K562 (cell line): ENCODE results near the gene GRAMD2A. TPM values are rescaled to one million over a fixed set of nuclear protein-coding genes. Genes with fewer than 3 reads are reported as not detected.

Experiments
- ATAC-seq: fragments of 200-7000 bp; cut with Tn5 transposase; 3 replicates; pipeline ENCODE4 v1.9.1; 2020; ENCODE audit warnings: moderate library complexity
- BruUV-seq: library from RNA; stranded (reverse); fragments of 400-500 nt; replicated peaks from 2 replicates; lab custom pipeline; 2021; lab: Mats Ljungman, UMichigan
- CTCF ChIA-PET: fragments of 300-600 bp; formaldehyde crosslinking; extraction: SDS; loops from one replicate; lab custom pipeline; 2021; ENCODE audit warnings: low intra/inter-chr PET ratio; lab: Yijun Ruan, JAX
- POLR2A ChIA-PET: fragments of 300-600, 350-650 bp; sonication (Branson Sonifier 250); formaldehyde crosslinking; extraction: SDS; loops from one replicate; lab custom pipeline; 2021; ENCODE audit warnings: antibody characterized with exemption, inconsistent platforms; lab: Yijun Ruan, JAX
- DNase-seq, 4 experiments: peaks; one replicate each; pipeline versions ENCODE4 v3.0.0 to v3.0.0-alpha.2; 2011 to 2018; ENCODE audit warnings: low spot score in 3 of 4, mixed read lengths in 3 of 4; ENCODE audit errors: extremely low read depth in 1 of 4
- FAIRE-seq: peaks from 2 replicates; lab custom pipeline; 2011; peaks lifted over from hg19 to GRCh38; lab: Jason Lieb, UNC
- H2AFZ ChIP-seq: 2 replicates; pipeline ENCODE4 v1.6.0; 2011; ENCODE audit warnings: low read depth, low read length, control low read depth, inconsistent platforms
- H3K27ac ChIP-seq: fragments of 200-600 bp; 3 replicates; pipeline ENCODE4 v1.8.0; 2011; ENCODE audit warnings: low read depth, mild to moderate bottlenecking, control low read depth, inconsistent platforms, low read length, moderate library complexity, mixed read lengths; ENCODE audit errors: extremely low read depth
- H3K27me3 ChIP-seq, 2 experiments: fragments of 300-600 bp in 1 of 2; 2 replicates in 1 of 2; 3 replicates in 1 of 2; pipeline versions ENCODE4 v1.6.0 to v1.8.0; 2011; ENCODE audit warnings: inconsistent platforms in 2 of 2, low read length in 2 of 2, mild to moderate bottlenecking in 1 of 2, mixed read lengths in 1 of 2, moderate library complexity in 1 of 2; ENCODE audit not compliant: control insufficient read depth in 2 of 2, insufficient read depth in 2 of 2
- H3K36me3 ChIP-seq: fragments of 300-600 bp; 3 replicates; pipeline ENCODE4 v1.8.0; 2011; ENCODE audit warnings: mild to moderate bottlenecking, low read length, inconsistent platforms; ENCODE audit not compliant: control insufficient read depth, insufficient read depth
- H3K4me1 ChIP-seq, 2 experiments: fragments of 200-600 bp in 1 of 2; replicated peaks in 1 of 2; 2 replicates in 1 of 2; 3 replicates in 1 of 2; pipeline versions ENCODE4 v1.5.1 to v1.8.0; 2011; ENCODE audit warnings: inconsistent platforms in 2 of 2, low read length in 2 of 2, mild to moderate bottlenecking in 1 of 2, mixed read lengths in 1 of 2, moderate library complexity in 1 of 2; ENCODE audit not compliant: control insufficient read depth in 2 of 2, insufficient read depth in 2 of 2
- H3K4me2 ChIP-seq: 2 replicates; pipeline ENCODE4 v1.6.1; 2011; ENCODE audit warnings: low read length, control low read depth, inconsistent platforms, mixed read lengths; ENCODE audit not compliant: insufficient read depth
- H3K4me3 ChIP-seq: fragments of 200-600 bp; sonication (generic), shearing (Covaris generic); 2 replicates; pipeline ENCODE4 v1.5.1; 2016; ENCODE audit warnings: control low read depth, inconsistent platforms
- H3K79me2 ChIP-seq: fragments of 200-600 bp; 3 replicates; pipeline ENCODE4 v1.8.0; 2011; ENCODE audit warnings: low read length, inconsistent platforms; ENCODE audit not compliant: control insufficient read depth, insufficient read depth
- H3K9ac ChIP-seq, 2 experiments: 2 replicates each; pipeline versions ENCODE4 v1.6.0 to v1.6.1; 2011; ENCODE audit warnings: low read depth in 2 of 2, low read length in 2 of 2, control low read depth in 1 of 2, inconsistent platforms in 1 of 2, mild to moderate bottlenecking in 1 of 2, mixed read lengths in 1 of 2; ENCODE audit not compliant: insufficient read depth in 1 of 2
- H3K9me1 ChIP-seq: one replicate; pipeline ENCODE4 v1.6.0; 2011; ENCODE audit warnings: inconsistent platforms, mild to moderate bottlenecking, low read length, moderate library complexity; ENCODE audit not compliant: control insufficient read depth, insufficient read depth
- H3K9me3 ChIP-seq: replicated peaks from 2 replicates; pipeline ENCODE4 v1.5.1; 2011; ENCODE audit warnings: low read depth, low read length, inconsistent platforms; ENCODE audit not compliant: control insufficient read depth, insufficient read depth
- H4K20me1 ChIP-seq: replicated peaks from 2 replicates; pipeline ENCODE4 v1.6.1; 2011; ENCODE audit warnings: low read length, inconsistent platforms, mixed read lengths; ENCODE audit not compliant: control insufficient read depth, insufficient read depth
- ASH1L ChIP-seq: fragments of 450-650 bp; IDR thresholded peaks from 2 replicates; pipeline ENCODE4 v1.6.1; 2018; ENCODE audit warnings: borderline replicate concordance, mild to moderate bottlenecking, low read depth; ENCODE audit not compliant: partially characterized antibody
- ETS2 ChIP-seq: IDR thresholded peaks from 2 replicates; pipeline ENCODE4 v1.6.1; 2016; ENCODE audit warnings: borderline replicate concordance, missing genetic modification characterization, mild to moderate bottlenecking, moderate library complexity, missing compliant biosample characterization; ENCODE audit not compliant: poor library complexity, severe bottlenecking
- JUND ChIP-seq, 2 experiments: IDR thresholded peaks; 2 replicates in 1 of 2; 3 replicates in 1 of 2; pipeline ENCODE4 v1.6.1; 2011; ENCODE audit warnings: borderline replicate concordance in 2 of 2, low read depth in 2 of 2, low read length in 2 of 2, improper control_type of control experiment in 1 of 2, missing biosample characterization in 1 of 2, missing genetic modification characterization in 1 of 2, missing genetic modification reagents in 1 of 2
- NFXL1 ChIP-seq: fragments of 450-650 bp; formaldehyde crosslinking; IDR thresholded peaks from 2 replicates; pipeline ENCODE4 v1.4.0; 2021; ENCODE audit warnings: mild to moderate bottlenecking
- NUFIP1 ChIP-seq: fragments of 450-650 bp; IDR thresholded peaks from 2 replicates; pipeline ENCODE4 v1.6.1; 2018; ENCODE audit not compliant: partially characterized antibody
- RBM15 ChIP-seq: fragments of 200-400 bp; formaldehyde crosslinking; IDR thresholded peaks from 2 replicates; pipeline ENCODE4 v1.6.1; 2018; ENCODE audit warnings: mild to moderate bottlenecking, low read length, moderate library complexity; ENCODE audit not compliant: insufficient read depth
- SMAD4 ChIP-seq: fragments of 250-450 bp; sonication (Bioruptor Pico); conservative IDR thresholded peaks from 2 replicates; pipeline ENCODE4 v1.8.0; 2021; ENCODE audit warnings: inconsistent platforms, mild to moderate bottlenecking, moderate library complexity
- ZC3H4 ChIP-seq: sonication (generic); formaldehyde crosslinking; IDR thresholded peaks from 2 replicates; pipeline ENCODE4 v1.9.0; 2021; ENCODE audit warnings: missing genetic modification reagents, borderline replicate concordance
- ZEB2 ChIP-seq: fragments of 450-650 bp; IDR thresholded peaks from 2 replicates; pipeline ENCODE4 v1.6.1; 2016
- ZKSCAN1 ChIP-seq: fragments of 150-350 bp; IDR thresholded peaks from 2 replicates; pipeline ENCODE4 v1.6.1; 2016; ENCODE audit warnings: low read depth, low read length
- ZNF354B ChIP-seq: fragments of 250-450 bp; sonication (Bioruptor Pico); IDR thresholded peaks from 2 replicates; pipeline ENCODE4 v1.4.0; 2020
- WGBS: fragments of 100-300 bp; shearing (Covaris generic); methylation state at CpG from one replicate; pipeline ENCODE4 v1.1.6; 2016; ENCODE audit warnings: low coverage, mixed read lengths; ENCODE audit not compliant: insufficient coverage; ENCODE audit errors: missing lambda C conversion rate; 5-methylcytosine and 5-hydroxymethylcytosine counted together
- in situ Hi-C: fragments of 300-500 bp; cut with MboI; formaldehyde crosslinking; loops from 4 replicates; pipeline ENCODE4 v1.15.0; 2018; ENCODE audit warnings: inconsistent platforms, mixed read lengths
- intact Hi-C: fragments of 100-400 bp; cut with micrococcal nuclease; formaldehyde crosslinking; loops from 2 replicates; pipeline ENCODE4 v1.14.2; 2022
- polyA plus RNA-seq, 8 experiments: library from polyadenylated mRNA; depleted of rRNA in 4 of 8; stranded (reverse) in 5 of 8; unstranded in 3 of 8; fragments of >200 nt; fragmentation: Nextera tagmentation in 2 of 8; fragmentation: Illumina TruSeq in 1 of 8; extraction: Ambion mirVana in 2 of 8; extraction: Trizol in 1 of 8; gene quantifications; 2 replicates each; pipeline versions ENCODE4 v1.2.1 to v1.2.3, GENCODE V29; 2011 to 2014; ENCODE audit warnings: inconsistent platforms in 1 of 8, missing spikeins in 1 of 8
- total RNA-seq, 7 experiments: library from RNA; depleted of rRNA in 6 of 7; stranded (reverse); fragments of >200 nt in 6 of 7; fragmentation: Illumina TruSeq in 2 of 7; extraction: Trizol in 2 of 7; gene quantifications; 2 replicates each; pipeline versions ENCODE4 v1.2.1 to v1.2.3, GENCODE V29; 2011 to 2021; ENCODE audit warnings: low replicate concordance in 1 of 7
- TF ChIP-seq, protein P1 (sequence below): fragments of 200-800 bp; sonication (Bioruptor generic); IDR thresholded peaks from 2 replicates; pipeline ENCODE4 v1.6.1; 2016; ENCODE audit warnings: missing genetic modification characterization, missing compliant biosample characterization

GRAMD2A gene
- total and polyA plus RNA-seq, 9 of the 15 experiments (the other 6 are each of a cell fraction or from before 2014, with no cell fraction given) = 0.08 to 0.22 TPM; not detected in 7

DNA sequence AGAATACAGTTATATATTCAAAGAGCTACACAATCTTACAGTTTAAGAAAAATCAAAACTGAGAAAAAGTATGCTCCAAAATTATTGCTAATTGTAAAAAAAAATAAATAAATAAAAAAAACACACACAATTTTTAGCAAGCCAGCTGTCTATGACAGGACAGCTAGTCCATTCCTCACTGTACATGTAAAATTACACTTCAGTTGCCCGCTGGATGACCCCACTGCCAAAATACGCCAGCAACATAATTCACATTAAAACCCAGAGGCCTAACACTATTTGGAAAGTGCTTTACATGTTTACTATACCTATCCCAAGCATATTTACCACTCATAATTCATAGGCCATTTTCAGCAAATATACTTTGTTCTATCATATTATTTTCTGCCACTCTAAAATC, 85.5 kb downstream of the GRAMD2A start:
- 64% methylated on average over 2 of the region's 2 CpGs for WGBS
- TF ChIP-seq ETS2 (no peak), NFXL1 (no peak), JUND (IDR thresholded peaks at IDR 0.05; ENCODE audit: borderline replicate concordance, low read depth, low read length) (no peak), JUND (tag; IDR thresholded peaks at IDR 0.05; ENCODE audit: borderline replicate concordance, low read depth, low read length) (no peak)
- TF ChIP-seq, all 486 proteins: peak for 0
- Histone ChIP-seq H3K4me2 (no peak overlapping the region), H3K9me1 (no peaks in the 10 kb centered on the region), H3K9me3 (no peaks in the 10 kb centered on the region), H3K27me3 (no peaks in the 10 kb centered on the region), H3K9ac (no peak overlapping the region), H3K4me1 (peaks cover 2 to 3% of the 10 kb centered on the region in 2 experiments; a peak in 3 of 5 replicates), H3K79me2 (peaks cover 13% of the 10 kb centered on the region), H4K20me1 (no peaks in the 10 kb centered on the region), H2AFZ (no peak overlapping the region), H3K4me3 (no peak overlapping the region), H3K36me3 (no peaks in the 10 kb centered on the region), H3K27ac (no peak overlapping the region)
- ChIA-PET POLR2A (interaction anchor here (2.2 kb wide), 1 partner anchor 20 kb away, joined by 5 read pairs; no protein-coding TSS in a partner anchor), CTCF (interaction anchor here (0.6 kb wide), 1 partner anchor 614 kb away, joined by 4 read pairs; no protein-coding TSS in a partner anchor)
- intact Hi-C loops (no loop called here), in situ Hi-C loops (no loop called here)
- DNase-seq (no peak), ATAC-seq (no peak), FAIRE-seq (no peak)
- no TSS peak for BruUV-seq

DNA sequence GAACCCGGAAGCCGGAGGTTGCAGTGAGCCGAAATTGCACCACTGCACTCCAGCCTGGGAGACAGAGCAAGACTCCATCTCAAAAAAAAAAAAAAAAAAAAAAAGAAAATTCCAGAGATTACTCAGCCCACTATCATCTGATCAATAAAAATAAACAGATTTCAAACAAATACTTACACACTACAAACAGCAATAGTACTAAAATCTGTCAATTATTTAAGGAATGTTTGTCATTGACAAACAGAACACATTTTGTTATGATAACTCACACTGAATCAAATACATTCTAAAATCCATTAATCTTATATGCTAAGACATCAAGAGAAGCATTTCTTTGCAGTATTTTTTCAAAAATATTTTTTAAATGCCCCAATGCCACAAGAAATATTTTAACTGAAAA, 87.2 kb downstream of the GRAMD2A start:
- POLR2A ChIA-PET = no interaction called here
- H3K79me2 ChIP-seq = peaks cover 3% of the 10 kb centered on the region; the same call in 2 of the 3 replicates
- no peak for FAIRE-seq
- H3K36me3 ChIP-seq = no peaks in the 10 kb centered on the region
- H3K4me1 ChIP-seq = no peaks in the 10 kb centered on the region; a peak in 1 of 5 replicates
- WGBS = 93% methylated on average over 2 of the region's 3 CpGs
- no peak for DNase-seq
- CTCF ChIA-PET = no interaction called here
- H4K20me1 ChIP-seq = no peaks in the 10 kb centered on the region
- intact Hi-C loops (no loop called here), in situ Hi-C loops (no loop called here)
- no peaks in the 10 kb centered on the region for H3K9me1 ChIP-seq
- no peak overlapping the region for H3K4me3 ChIP-seq
- H2AFZ ChIP-seq = no peak overlapping the region
- no peaks in the 10 kb centered on the region for H3K9me3 ChIP-seq
- no peak overlapping the region for H3K9ac ChIP-seq
- no TSS peak for BruUV-seq
- H3K4me2 ChIP-seq = no peak overlapping the region
- H3K27ac ChIP-seq = no peak overlapping the region
- no peak for ATAC-seq
- no peaks in the 10 kb centered on the region for H3K27me3 ChIP-seq
- TF ChIP-seq ASH1L (no peak), ZKSCAN1 (no peak), RBM15 (no peak), SMAD4 (CRISPR knock-in tag) (no peak), ZC3H4 (no peak), ZNF354B (no peak), NUFIP1 (no peak), ZEB2 (no peak)
- TF ChIP-seq, protein P1, sequence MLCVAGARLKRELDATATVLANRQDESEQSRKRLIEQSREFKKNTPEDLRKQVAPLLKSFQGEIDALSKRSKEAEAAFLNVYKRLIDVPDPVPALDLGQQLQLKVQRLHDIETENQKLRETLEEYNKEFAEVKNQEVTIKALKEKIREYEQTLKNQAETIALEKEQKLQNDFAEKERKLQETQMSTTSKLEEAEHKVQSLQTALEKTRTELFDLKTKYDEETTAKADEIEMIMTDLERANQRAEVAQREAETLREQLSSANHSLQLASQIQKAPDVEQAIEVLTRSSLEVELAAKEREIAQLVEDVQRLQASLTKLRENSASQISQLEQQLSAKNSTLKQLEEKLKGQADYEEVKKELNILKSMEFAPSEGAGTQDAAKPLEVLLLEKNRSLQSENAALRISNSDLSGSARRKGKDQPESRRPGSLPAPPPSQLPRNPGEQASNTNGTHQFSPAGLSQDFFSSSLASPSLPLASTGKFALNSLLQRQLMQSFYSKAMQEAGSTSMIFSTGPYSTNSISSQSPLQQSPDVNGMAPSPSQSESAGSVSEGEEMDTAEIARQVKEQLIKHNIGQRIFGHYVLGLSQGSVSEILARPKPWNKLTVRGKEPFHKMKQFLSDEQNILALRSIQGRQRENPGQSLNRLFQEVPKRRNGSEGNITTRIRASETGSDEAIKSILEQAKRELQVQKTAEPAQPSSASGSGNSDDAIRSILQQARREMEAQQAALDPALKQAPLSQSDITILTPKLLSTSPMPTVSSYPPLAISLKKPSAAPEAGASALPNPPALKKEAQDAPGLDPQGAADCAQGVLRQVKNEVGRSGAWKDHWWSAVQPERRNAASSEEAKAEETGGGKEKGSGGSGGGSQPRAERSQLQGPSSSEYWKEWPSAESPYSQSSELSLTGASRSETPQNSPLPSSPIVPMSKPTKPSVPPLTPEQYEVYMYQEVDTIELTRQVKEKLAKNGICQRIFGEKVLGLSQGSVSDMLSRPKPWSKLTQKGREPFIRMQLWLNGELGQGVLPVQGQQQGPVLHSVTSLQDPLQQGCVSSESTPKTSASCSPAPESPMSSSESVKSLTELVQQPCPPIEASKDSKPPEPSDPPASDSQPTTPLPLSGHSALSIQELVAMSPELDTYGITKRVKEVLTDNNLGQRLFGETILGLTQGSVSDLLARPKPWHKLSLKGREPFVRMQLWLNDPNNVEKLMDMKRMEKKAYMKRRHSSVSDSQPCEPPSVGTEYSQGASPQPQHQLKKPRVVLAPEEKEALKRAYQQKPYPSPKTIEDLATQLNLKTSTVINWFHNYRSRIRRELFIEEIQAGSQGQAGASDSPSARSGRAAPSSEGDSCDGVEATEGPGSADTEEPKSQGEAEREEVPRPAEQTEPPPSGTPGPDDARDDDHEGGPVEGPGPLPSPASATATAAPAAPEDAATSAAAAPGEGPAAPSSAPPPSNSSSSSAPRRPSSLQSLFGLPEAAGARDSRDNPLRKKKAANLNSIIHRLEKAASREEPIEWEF (CRISPR knock-in tag) = no peak
